Measurements from ENCODE around the gene YY1. TPM values are rescaled to one million over a fixed set of nuclear protein-coding genes. Genes with fewer than 3 reads are reported as not detected.

The YY1 gene
- total RNA-seq, 1 donor from 2014 or later: 74.8 TPM

GRCh38 chr14:100298551-100299237, 59.8 kb downstream of the YY1 start:
- Histone ChIP-seq H3K27ac (no peak overlapping the region), H3K9me3 (no peaks in the 10 kb centered on the region), H3K4me1 (peaks cover 40% of the 10 kb centered on the region), H3K27me3 (ENCODE audit: low read depth) (no peaks in the 10 kb centered on the region), H3K36me3 (peaks cover 5% of the 10 kb centered on the region), H3K4me3 (no peak overlapping the region)
- intact Hi-C loops (cut with DNase I): no loop called here
- ATAC-seq (no peak), DNase-seq (peak; percentile 36)
- TF ChIP-seq CTCF (IDR thresholded peaks at IDR 0.05): no peak

GRCh38 chr14:100299238-100299560, 60.3 kb downstream of the YY1 start:
- Histone ChIP-seq H3K9me3 (no peaks in the 10 kb centered on the region), H3K4me3 (no peak overlapping the region), H3K27ac (no peak overlapping the region), H3K27me3 (ENCODE audit: low read depth) (no peaks in the 10 kb centered on the region), H3K4me1 (peaks cover 45% of the 10 kb centered on the region), H3K36me3 (peaks cover 5% of the 10 kb centered on the region)
- DNase-seq: peak; percentile 13
- intact Hi-C loops (cut with DNase I): no loop called here
- TF ChIP-seq CTCF (IDR thresholded peaks at IDR 0.05): no peak
- no peak for ATAC-seq

- Histone ChIP-seq H3K36me3 (peaks cover 5% of the 10 kb centered on the region), H3K4me3 (no peak overlapping the region), H3K4me1 (peaks cover 44% of the 10 kb centered on the region), H3K27ac (no peak overlapping the region), H3K27me3 (ENCODE audit: low read depth) (no peaks in the 10 kb centered on the region), H3K9me3 (no peaks in the 10 kb centered on the region)
- intact Hi-C loops (cut with DNase I): no loop called here
- TF ChIP-seq CTCF (IDR thresholded peaks at IDR 0.05): no peak
- ATAC-seq (no peak), DNase-seq (no peak)
These were observed 63.7 kb downstream of the YY1 start for GRCh38 chr14:100302616-100303015.

- Histone ChIP-seq H3K36me3 (peaks cover 5% of the 10 kb centered on the region), H3K27me3 (ENCODE audit: low read depth) (no peaks in the 10 kb centered on the region), H3K27ac (no peak overlapping the region), H3K9me3 (no peaks in the 10 kb centered on the region), H3K4me3 (no peak overlapping the region), H3K4me1 (peaks cover 44% of the 10 kb centered on the region)
- intact Hi-C loops (cut with DNase I): no loop called here
- ATAC-seq (no peak), DNase-seq (no peak)
- TF ChIP-seq CTCF (IDR thresholded peaks at IDR 0.05): peak; percentile 59
These were observed 64.2 kb downstream of the YY1 start for GRCh38 chr14:100303179-100303578.

- Histone ChIP-seq H3K4me3 (no peak overlapping the region), H3K9me3 (no peaks in the 10 kb centered on the region), H3K27ac (no peak overlapping the region), H3K36me3 (no peaks in the 10 kb centered on the region), H3K4me1 (peaks cover 48% of the 10 kb centered on the region), H3K27me3 (ENCODE audit: low read depth) (no peaks in the 10 kb centered on the region)
- ATAC-seq (no peak), DNase-seq (no peak)
- TF ChIP-seq CTCF (IDR thresholded peaks at IDR 0.05): no peak
- intact Hi-C loops (cut with DNase I): no loop called here
These were observed 65.0 kb downstream of the YY1 start for GRCh38 chr14:100303925-100304324.
